NCI-H1436 treated with DMSO at 0.1 percent for 48 hours (cell line): ENCODE measurements around the gene ASB15.

ENCODE experiments used
- DNase-seq: peaks from one replicate; lab custom pipeline; 2025; lab: John Stamatoyannopoulos, UW

ASB15 gene

DNA sequence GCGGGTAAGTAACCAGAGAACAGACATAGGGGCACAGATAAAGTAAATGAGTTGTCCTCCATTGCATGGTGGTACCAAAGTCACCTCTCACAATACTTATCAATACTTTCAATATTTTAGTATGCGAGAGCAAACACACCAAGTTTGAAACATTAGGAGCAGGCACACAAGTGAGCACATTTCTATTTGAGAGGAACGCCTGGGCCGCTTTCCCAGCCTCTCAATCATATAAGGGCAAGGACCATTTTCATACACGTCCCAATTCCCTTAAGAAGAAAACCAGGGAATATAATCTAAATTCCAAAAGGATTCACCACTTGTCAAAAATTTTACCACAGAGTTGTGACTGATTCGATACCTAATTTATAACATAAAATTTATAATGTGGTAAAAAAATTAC lies 61.6 kb downstream of the ASB15 start:
- no peak for DNase-seq

DNA sequence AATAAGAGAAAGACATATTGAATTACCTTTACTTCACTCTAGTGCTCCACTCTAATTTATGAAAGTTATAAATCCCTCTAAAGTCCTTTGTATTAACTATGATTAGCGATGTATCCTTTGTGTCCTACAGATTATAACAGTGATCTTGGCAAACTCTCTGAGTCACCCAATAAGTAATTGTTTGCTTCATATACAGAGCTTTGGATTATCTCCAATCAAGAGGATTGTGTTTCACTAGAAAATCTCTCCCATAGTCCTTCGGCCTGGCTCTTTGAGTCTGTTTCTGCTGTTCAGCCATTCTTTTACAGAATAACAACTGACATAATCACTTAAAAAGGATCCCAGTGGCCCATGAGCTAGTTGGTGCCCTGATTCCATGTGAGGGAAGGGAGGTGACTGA lies 63.5 kb downstream of the ASB15 start:
- no peak for DNase-seq

DNA sequence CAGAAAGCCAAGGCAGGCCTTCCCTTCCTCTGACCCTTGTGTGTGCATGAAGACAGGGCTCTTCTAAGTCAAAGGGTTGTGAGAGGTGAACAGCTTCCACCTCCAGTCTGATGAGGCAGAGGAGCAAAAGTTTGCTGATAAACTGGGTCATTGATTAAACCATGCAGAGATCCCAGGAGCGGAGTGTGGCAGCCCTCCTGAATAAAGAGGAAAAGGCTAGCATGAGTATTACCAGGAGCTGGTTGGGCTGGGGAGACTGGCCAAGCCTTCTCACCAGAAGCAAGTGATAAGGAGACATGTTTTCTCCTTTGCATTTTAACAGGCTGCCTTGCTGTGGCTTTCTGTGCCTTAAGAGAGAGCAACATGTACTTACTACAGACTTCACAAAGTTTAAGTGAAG lies 64.3 kb downstream of the ASB15 start:
- no peak for DNase-seq

DNA sequence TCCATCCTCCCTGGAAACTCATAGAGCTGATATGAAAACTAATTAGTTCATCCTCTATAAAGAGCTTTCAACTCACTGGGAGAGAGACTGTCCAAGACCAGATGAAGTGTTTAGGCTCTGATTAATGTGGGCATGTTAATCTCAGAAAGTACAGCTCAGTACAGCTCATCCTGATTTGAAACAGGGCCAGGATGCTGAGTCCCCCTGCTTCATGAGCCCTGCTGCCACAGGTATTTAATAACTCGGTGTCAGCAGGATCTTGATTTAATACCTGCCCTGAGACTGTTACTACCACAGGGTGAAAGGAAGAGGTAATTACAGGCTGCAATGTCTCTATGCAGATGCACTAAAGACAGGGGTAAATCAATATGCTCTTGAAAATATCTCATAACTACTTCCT lies 64.9 kb downstream of the ASB15 start:
- DNase-seq = peak; percentile 34

GRCh38 chr7:123669485-123669884 lies 67.9 kb downstream of the ASB15 start:
- no peak for DNase-seq

DNA sequence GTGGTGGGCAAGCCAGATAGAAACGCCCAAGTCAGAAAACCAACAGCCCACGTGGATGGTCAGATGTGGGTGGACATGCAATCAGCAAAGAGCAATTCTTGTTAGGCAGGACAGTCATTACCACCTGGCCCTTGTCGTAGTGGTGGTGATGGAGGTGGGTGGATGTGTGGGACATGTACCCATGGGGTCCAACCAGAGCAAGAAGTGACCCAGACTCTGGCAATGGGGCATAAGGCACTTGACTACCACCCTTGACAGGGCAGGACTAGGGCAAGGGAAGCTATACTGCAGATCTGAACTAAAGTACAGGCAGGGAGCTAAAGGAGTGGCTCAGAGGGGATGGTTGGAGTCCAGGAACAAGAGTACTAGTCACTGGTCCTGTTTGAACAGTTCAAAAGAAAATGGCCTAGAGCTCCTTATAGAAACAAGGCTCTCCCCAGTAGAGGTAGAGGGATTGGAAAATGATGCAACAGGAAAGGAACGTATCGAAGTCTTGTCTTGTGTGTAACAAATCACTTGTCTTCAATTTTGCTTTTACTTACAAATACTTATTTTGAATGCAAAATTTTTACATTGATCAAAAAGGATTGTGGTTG lies 71.6 kb downstream of the ASB15 start:
- no peak for DNase-seq

DNA sequence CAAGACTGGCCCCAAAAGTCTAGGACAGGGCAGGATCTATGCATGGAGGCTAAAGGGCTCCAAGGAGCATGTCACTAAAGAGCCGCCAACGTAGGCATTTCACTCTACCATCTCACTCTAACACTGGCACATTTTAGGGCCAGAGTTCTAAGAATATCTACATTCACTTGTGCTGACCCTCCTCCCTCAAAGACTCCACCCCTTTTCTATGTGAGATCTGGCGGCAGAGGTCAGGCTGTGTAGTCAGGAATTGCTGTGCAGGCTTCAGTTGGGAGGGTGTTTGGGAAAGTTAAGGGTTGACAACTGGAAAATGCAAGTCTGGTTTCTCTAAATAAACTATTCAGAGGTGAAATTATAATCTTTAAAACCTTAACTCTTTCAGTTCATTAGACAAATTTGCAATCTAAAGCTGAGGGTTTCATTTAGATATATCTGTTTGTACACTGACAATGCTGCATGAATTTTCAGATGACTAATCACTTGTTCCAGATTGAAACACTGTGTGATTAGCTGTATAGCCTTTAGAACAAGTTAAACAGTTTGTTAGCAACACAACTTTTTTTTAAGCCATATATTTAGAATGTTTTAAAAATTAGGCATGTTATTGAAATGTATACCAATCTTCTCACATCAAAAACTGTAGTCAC lies 72.3 kb downstream of the ASB15 start:
- DNase-seq = no peak

DNA sequence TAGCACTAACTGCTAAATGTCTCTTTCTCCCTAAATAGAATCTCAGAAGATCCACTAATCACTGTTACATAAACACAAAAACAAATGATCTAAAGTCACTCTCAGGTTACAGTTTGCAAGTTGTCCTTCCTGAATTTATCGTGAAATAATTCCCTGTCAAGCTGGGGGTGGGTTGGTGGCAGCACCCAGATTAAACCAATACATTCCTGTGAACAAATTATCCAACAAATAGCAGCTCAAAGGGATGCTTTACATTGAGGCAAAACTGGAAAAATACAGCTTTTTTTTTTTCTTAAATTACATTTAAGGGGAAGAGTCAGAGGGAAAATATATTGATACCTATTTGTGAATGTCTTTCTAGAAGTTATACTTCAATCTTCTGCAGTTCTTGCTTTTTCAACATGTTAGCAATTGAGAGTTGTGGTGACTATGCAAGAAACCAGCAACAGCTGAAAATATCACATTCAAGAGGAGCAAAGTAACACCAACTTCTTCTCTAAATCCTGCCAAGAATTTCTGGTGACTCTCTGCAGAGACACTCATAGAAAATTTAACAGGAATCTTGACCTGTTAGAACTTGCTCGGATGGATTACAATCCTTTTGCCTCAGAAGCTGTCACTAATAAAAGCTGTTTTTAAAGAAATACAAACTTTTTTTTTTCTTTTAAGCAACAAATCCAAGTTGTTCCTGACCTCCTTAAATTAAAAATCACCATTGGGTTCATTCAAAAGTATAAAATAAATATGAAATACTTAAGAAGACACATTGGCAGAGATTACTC lies 73.0 kb downstream of the ASB15 start:
- no peak for DNase-seq

GRCh38 chr7:123675181-123675473 lies 73.5 kb downstream of the ASB15 start:
- DNase-seq = no peak

DNA sequence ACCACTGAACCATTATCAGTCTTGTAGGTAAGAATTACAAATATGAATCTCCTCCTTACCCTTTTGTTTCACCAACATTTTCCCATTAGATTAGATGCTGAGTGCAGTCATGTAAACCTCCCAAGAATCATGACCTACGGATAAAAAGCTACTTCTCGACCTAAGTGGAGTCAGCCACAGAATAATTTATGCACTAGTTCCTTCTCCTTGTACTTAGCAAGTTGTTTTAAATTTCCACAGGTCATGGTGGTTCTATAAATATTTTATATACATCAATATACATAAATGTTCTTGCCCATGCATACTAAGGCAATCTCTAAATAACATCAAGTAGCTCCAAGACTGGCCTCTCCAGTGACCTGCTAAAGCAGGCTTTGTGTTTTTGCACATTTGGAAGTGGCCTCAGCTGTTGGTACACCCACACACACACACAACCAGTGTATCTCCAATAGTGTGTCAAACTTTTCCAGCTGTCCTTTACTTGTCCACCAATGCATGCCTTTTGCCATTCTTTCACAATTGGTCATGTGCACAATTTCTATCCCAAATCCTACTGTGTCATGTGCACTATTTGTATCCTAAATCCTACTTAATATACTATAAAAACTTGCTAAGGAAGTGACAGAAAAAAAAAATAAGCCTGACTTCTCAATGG lies 75.6 kb downstream of the ASB15 start:
- DNase-seq = no peak

- no peak for DNase-seq
Measured at GRCh38 chr7:123679614-123680013, 78.0 kb downstream of the ASB15 start.

GRCh38 chr7:123680580-123680979 lies 79.0 kb downstream of the ASB15 start:
- DNase-seq = no peak

DNA sequence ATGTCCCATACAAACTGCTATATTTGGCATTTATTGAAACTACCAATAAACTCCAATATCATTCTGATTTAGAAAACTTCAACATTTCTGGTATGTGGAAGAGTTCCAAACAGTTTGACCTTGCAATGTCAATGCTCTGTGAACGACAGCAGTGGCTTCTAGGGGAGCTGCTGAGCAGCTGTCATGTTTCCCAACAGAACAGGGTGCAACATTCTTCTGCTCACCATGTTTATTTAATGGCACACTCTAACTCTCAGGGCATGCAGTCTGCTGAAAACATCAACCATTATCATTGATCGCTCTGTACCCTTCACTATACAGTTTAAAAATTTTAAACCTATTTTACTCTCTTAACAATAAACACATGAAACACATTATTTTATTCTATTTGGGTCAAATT lies 79.9 kb downstream of the ASB15 start:
- DNase-seq = no peak

DNA sequence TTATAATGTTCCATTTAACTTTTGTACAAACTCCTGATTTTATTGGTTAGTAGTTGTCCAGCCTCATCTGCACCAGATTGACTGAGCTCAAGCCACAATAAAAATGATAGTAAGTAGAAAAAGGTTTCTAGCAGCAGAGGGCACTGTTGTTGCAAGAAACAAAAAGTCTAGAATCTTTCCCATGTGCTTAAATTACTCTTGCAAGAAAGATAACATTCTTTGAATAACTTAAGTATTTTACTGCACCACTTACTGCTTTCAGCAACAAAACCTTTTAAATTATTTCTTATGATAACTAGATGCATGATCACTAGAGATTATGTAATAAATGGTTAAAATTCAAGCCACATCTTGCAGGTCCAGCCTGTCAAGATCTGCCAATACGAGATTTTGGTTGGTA lies 81.1 kb downstream of the ASB15 start:
- no peak for DNase-seq

- no peak for DNase-seq
Measured at GRCh38 chr7:123687161-123687560, 85.5 kb downstream of the ASB15 start.

DNA sequence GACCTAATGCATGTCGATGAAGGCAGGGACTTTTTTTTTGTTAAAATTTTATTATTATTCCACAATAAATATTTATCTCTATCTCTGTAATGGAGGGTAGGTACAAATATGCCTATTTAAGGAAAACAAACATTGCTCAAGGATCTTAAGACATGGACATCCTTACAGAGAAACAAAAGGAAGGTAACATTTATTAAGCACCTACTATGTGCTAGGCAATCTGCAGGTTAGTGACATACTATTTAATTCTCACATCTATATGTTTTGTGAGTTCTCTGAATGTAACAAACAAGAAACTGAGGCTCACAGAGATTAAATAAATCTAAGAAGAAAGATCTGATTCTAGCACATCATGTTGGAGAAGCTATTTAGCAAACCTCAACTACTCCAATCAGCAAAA lies 86.1 kb downstream of the ASB15 start:
- DNase-seq = no peak
